Measurements from ENCODE around the gene SPPL2C. TPM values are rescaled to one million over a fixed set of nuclear protein-coding genes. Genes with fewer than 3 reads are reported as not detected.

SPPL2C gene
- total and polyA plus RNA-seq, 2 of the 13 experiments (the other 11 are each of a cell fraction or from before 2014, with no cell fraction given), result not detected

- Histone ChIP-seq H3K4me3 (replicated peaks in 1 of 3; ENCODE audit: insufficient read depth in 1 of 3, low read depth in 2 of 3, low read length in 3 of 3) (no peak overlapping the region), H3K9ac (ENCODE audit: insufficient read depth, low read depth, low read length) (no peak overlapping the region), H3K4me2 (ENCODE audit: low read depth, low read length) (no peak overlapping the region), H3K27ac (ENCODE audit: extremely low read length, insufficient read depth, low read length) (no peak overlapping the region), H4K20me1 (ENCODE audit: insufficient read depth, low read length) (no peaks in the 10 kb centered on the region), H3K79me2 (ENCODE audit: insufficient read depth, low read length) (no peaks in the 10 kb centered on the region), H2AFZ (ENCODE audit: low read length) (no peak overlapping the region), H3K4me1 (ENCODE audit: insufficient read depth, low read length) (no peaks in the 10 kb centered on the region), H3K9me3 (ENCODE audit: low read length) (no peaks in the 10 kb centered on the region), H3K36me3 (replicated peaks in 1 of 2; ENCODE audit: control insufficient read depth in 1 of 2, insufficient read depth in 2 of 2, low read length in 2 of 2) (no peaks in the 10 kb centered on the region), H3K27me3 (ENCODE audit: control insufficient read depth in 1 of 2, insufficient read depth in 2 of 2, low read length in 2 of 2) (peaks cover 14 to 79% of the 10 kb centered on the region in 2 experiments; a peak in 3 of 5 replicates)
- intact Hi-C loops (cut with micrococcal nuclease; ENCODE audit: unreplicated experiment), result no loop called here
- no peak for FAIRE-seq
- ChIA-PET POLR2A (no interaction called here), CTCF (ENCODE audit: low intra/inter-chr PET ratio, low total read pairs) (interaction anchor here (0.8 kb wide), 1 partner anchor 209 kb away, joined by 3 read pairs; no protein-coding TSS in a partner anchor)
- peak; percentile 17 for ATAC-seq
- no peak for DNase-seq (ENCODE audit: low spot score)
- BruUV-seq (replicated peaks), result no TSS peak
- WGBS (ENCODE audit: low lambda C conversion rate), result 5% methylated on average over 8 of the region's 15 CpGs
- TF ChIP-seq CENPT (CRISPR knock-in tag; IDR thresholded peaks at IDR 0.05; ENCODE audit: low read depth) (no peak), ZSCAN21 (CRISPR knock-in tag; IDR thresholded peaks at IDR 0.05; ENCODE audit: borderline replicate concordance) (0 out of 2 replicates have a peak, but pooled peaks have one; percentile 26), ZNF687 (CRISPR knock-in tag; IDR thresholded peaks at IDR 0.05) (peak; percentile 22; the same call in 1 of the 2 replicates)
- in situ Hi-C loops (cut with HindIII; ENCODE audit: extremely low pct_ligation_motif_present, low pct_unique_long_range_greater_than_20kb), result no loop called here
Measured at GRCh38 chr17:45848868-45849535, 4.3 kb downstream of the SPPL2C start.

Measured in HepG2 (cell line).